Caco-2 (cell line): Measurements from ENCODE around the gene ARHGAP27. TPM values are rescaled to one million over a fixed set of nuclear protein-coding genes. Genes with fewer than 3 reads are reported as not detected.

ENCODE experiments used
- BruUV-seq: library from RNA; stranded (reverse); fragments of 400-500 nt; replicated peaks from 2 replicates; lab custom pipeline; 2021; lab: Mats Ljungman, UMichigan
- CTCF ChIA-PET: fragments of 300-600 bp; sonication (Branson Sonifier 250); formaldehyde crosslinking; loops from one replicate; lab custom pipeline; 2022; ENCODE audit warnings: antibody characterized with exemption; lab: Charles Lee
- POLR2A ChIA-PET: fragments of 300-600 bp; sonication (Branson Sonifier 250); formaldehyde crosslinking; loops from one replicate; lab custom pipeline; 2022; ENCODE audit warnings: antibody characterized with exemption; lab: Charles Lee
- DNase-seq, 2 experiments: peaks; one replicate each; pipeline versions ENCODE4 v3.0.0 to v3.0.0-alpha.2; 2020 to 2022
- H3K27me3 ChIP-seq: replicated peaks from 2 replicates; pipeline ENCODE4 v1.6.0; 2011; ENCODE audit warnings: low read length; ENCODE audit not compliant: control insufficient read depth, insufficient read depth
- H3K36me3 ChIP-seq: 2 replicates; pipeline ENCODE4 v1.5.1; 2011; ENCODE audit warnings: low read length; ENCODE audit not compliant: control insufficient read depth, insufficient read depth
- H3K4me1 ChIP-seq: fragments of 250-450 bp; sonication (Bioruptor Pico); 2 replicates; pipeline ENCODE4 v1.5.1; 2020; ENCODE audit warnings: mild to moderate bottlenecking
- H3K4me3 ChIP-seq: 2 replicates; pipeline ENCODE4 v1.5.1; 2011; ENCODE audit warnings: low read depth, mild to moderate bottlenecking, control low read depth, low read length
- H3K9me3 ChIP-seq: fragments of 250-450 bp; sonication (Bioruptor Pico); 2 replicates; pipeline ENCODE4 v1.5.1; 2020; ENCODE audit warnings: mild to moderate bottlenecking, moderate library complexity
- H3K27ac Mint-ChIP-seq: one replicate; pipeline ENCODE4 v1.8.0; 2022; ENCODE audit warnings: mixed read lengths; ENCODE audit not compliant: unreplicated experiment
- H3K27me3 Mint-ChIP-seq: one replicate; pipeline ENCODE4 v1.8.0; 2022; ENCODE audit warnings: mixed read lengths; ENCODE audit not compliant: insufficient read depth, unreplicated experiment
- H3K36me3 Mint-ChIP-seq: one replicate; pipeline ENCODE4 v1.8.0; 2022; ENCODE audit warnings: mild to moderate bottlenecking, mixed read lengths; ENCODE audit not compliant: insufficient read depth, unreplicated experiment
- H3K4me1 Mint-ChIP-seq: one replicate; pipeline ENCODE4 v1.8.0; 2022; ENCODE audit warnings: low read depth, mixed read lengths; ENCODE audit not compliant: unreplicated experiment
- H3K4me3 Mint-ChIP-seq: one replicate; pipeline ENCODE4 v1.8.0; 2022; ENCODE audit warnings: mild to moderate bottlenecking, moderate library complexity, mixed read lengths; ENCODE audit not compliant: unreplicated experiment
- H3K9me3 Mint-ChIP-seq: one replicate; pipeline ENCODE4 v1.8.0; 2022; ENCODE audit warnings: mixed read lengths; ENCODE audit not compliant: unreplicated experiment
- CTCF ChIP-seq, 2 experiments: fragments of 200-600 bp in 1 of 2; IDR thresholded peaks; 1 replicate in 1 of 2; 2 replicates in 1 of 2; pipeline versions ENCODE4 v1.5.1 to v1.8.0; 2011 to 2022; ENCODE audit warnings: antibody characterized with exemption in 1 of 2, control low read depth in 1 of 2, inconsistent platforms in 1 of 2, low read depth in 1 of 2, low read length in 1 of 2, mild to moderate bottlenecking in 1 of 2, moderate library complexity in 1 of 2; ENCODE audit not compliant: insufficient read depth in 1 of 2, severe bottlenecking in 1 of 2, unreplicated experiment in 1 of 2
- intact Hi-C: fragments of 100-400 bp; cut with micrococcal nuclease; formaldehyde crosslinking; loops from one replicate; pipeline ENCODE4 v1.10.0; 2022; ENCODE audit not compliant: unreplicated experiment
- total RNA-seq: library from RNA; stranded (reverse); gene quantifications from 2 replicates; pipeline ENCODE4 v1.2.3, GENCODE V29; 2022

ARHGAP27 gene
- total RNA-seq, 1 experiment from 2014 or later: 35.9 TPM

DNA sequence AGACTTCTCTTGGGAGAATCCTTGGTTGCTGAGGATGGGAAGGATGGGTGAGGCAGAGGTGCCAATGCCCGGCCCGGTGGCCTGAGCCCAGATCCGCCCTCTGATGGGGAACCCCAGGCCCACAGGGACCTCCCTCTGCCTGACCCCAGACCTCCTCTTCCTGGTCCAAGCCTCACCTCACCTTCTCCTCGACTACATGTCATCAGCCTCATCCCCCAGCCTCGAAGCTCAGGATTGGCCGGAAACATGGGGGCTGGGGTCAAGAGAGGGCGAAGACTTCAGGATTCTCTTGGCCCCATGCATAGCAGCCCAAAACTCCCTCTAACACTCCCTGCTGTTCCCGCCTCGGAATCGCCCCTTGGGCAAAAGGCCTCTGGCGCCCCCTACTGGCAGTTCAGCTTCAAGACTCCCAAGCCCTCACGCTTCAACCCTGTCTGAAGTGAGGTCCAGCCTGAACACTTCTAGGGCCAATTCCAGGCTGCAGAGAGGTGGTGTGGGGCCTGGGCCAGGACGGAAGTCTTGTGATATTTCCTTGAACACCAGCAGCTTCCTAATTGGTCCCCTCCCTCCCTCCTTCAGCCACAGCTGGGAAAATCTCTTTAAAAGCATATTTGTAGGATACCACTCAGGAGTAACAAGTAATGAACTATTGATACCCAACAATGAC lies 47.2 kb downstream of the ARHGAP27 start:
- ChIA-PET POLR2A (interaction anchor here (0.5 kb wide), 1 partner anchor 108 kb away, joined by 5 read pairs; no protein-coding TSS in a partner anchor), CTCF (interaction anchor here (0.9 to 3.2 kb wide), 11 partner anchors 30 to 167 kb away, joined by 3 to 45 read pairs (median 5); partner anchors contain the start of gene MAP3K14)
- H3K27me3 Mint-ChIP-seq: peaks cover 3% of the 10 kb centered on the region
- no TSS peak for BruUV-seq
- H3K4me1 Mint-ChIP-seq: peaks cover 28% of the 10 kb centered on the region
- Histone ChIP-seq H3K9me3 (no peaks in the 10 kb centered on the region), H3K4me3 (no peak overlapping the region), H3K4me1 (peaks cover 8% of the 10 kb centered on the region; the same call in 1 of the 2 replicates), H3K27me3 (no peaks in the 10 kb centered on the region), H3K36me3 (no peaks in the 10 kb centered on the region)
- TF ChIP-seq CTCF (IDR thresholded peaks at IDR 0.05; ENCODE audit: insufficient read depth in 1 of 2, low read depth in 1 of 2, low read length in 1 of 2, severe bottlenecking in 1 of 2, unreplicated experiment in 1 of 2): peak; percentile 97 to 98
- peak; percentile 87 to 94 for DNase-seq
- H3K4me3 Mint-ChIP-seq: no peak overlapping the region
- intact Hi-C loops: loop anchor here (1.0 to 2.0 kb wide), 5 partner anchors 79 to 166 kb away; no protein-coding TSS in a partner anchor
- H3K9me3 Mint-ChIP-seq: no peaks in the 10 kb centered on the region
- no peaks in the 10 kb centered on the region for H3K36me3 Mint-ChIP-seq
- H3K27ac Mint-ChIP-seq: peak overlapping the region; percentile 6

GRCh38 chr17:45384789-45385262 lies 47.8 kb downstream of the ARHGAP27 start:
- intact Hi-C loops: loop anchor here (1.0 to 2.0 kb wide), 5 partner anchors 79 to 166 kb away; no protein-coding TSS in a partner anchor
- H3K27me3 ChIP-seq: no peaks in the 10 kb centered on the region
- Mint-ChIP-seq H3K27me3 (peaks cover 3% of the 10 kb centered on the region), H3K36me3 (no peaks in the 10 kb centered on the region), H3K27ac (no peak overlapping the region), H3K9me3 (no peaks in the 10 kb centered on the region), H3K4me3 (no peak overlapping the region), H3K4me1 (peaks cover 28% of the 10 kb centered on the region)
- H3K4me1 ChIP-seq: peaks cover 8% of the 10 kb centered on the region; the same call in 1 of the 2 replicates
- no peak overlapping the region for H3K4me3 ChIP-seq
- DNase-seq: no peak
- CTCF ChIA-PET: interaction anchor here (0.6 to 3.2 kb wide), 12 partner anchors 30 to 251 kb away, joined by 3 to 45 read pairs (median 4); partner anchors contain the start of gene MAP3K14
- no peaks in the 10 kb centered on the region for H3K36me3 ChIP-seq
- no peaks in the 10 kb centered on the region for H3K9me3 ChIP-seq
- BruUV-seq: no TSS peak
- POLR2A ChIA-PET: no interaction called here
- TF ChIP-seq CTCF (IDR thresholded peaks at IDR 0.05; ENCODE audit: insufficient read depth in 1 of 2, low read depth in 1 of 2, low read length in 1 of 2, severe bottlenecking in 1 of 2, unreplicated experiment in 1 of 2): no peak

DNA sequence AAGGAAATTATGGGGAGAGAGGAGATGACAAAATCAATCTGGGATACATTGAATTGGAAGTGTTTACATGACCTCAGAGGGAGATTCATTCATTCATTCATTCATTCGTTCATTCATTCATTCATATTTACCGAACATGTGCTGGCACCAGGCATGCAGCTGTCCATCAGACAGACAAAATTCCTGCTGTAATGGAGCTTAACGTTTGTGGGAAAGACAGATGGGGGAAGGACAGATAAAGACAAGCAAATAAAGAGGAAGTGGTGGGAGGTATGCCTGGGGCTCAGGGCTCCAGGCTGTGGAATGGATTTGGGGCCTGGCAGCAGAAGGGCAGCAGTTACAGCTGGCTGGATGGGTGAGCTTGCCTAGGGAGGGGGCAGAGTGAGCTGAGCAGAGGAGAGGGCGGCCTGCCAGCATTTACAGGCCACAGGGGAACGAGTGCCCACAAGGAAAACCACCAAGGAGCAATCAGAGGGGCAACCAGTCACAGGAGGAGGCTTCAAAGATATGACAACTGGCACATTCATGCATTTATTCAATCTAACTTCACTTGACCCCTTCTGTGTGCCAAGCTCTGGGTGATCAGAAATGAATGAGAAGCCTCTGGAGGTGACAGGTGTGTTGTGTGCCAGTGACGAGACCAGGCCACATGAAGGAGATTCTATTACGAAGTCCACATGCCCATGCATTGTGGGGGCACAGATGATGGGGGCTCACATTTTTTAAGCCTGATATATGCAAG lies 48.5 kb downstream of the ARHGAP27 start:
- H3K9me3 Mint-ChIP-seq: no peaks in the 10 kb centered on the region
- no peak overlapping the region for H3K4me3 Mint-ChIP-seq
- no peaks in the 10 kb centered on the region for H3K36me3 ChIP-seq
- no peaks in the 10 kb centered on the region for H3K36me3 Mint-ChIP-seq
- DNase-seq: no peak
- TF ChIP-seq CTCF (IDR thresholded peaks at IDR 0.05; ENCODE audit: insufficient read depth in 1 of 2, low read depth in 1 of 2, low read length in 1 of 2, severe bottlenecking in 1 of 2, unreplicated experiment in 1 of 2): no peak
- BruUV-seq: no TSS peak
- H3K4me1 Mint-ChIP-seq: peaks cover 28% of the 10 kb centered on the region
- H3K27me3 ChIP-seq: no peaks in the 10 kb centered on the region
- POLR2A ChIA-PET: no interaction called here
- H3K4me1 ChIP-seq: peaks cover 8% of the 10 kb centered on the region; the same call in 1 of the 2 replicates
- no peak overlapping the region for H3K27ac Mint-ChIP-seq
- H3K27me3 Mint-ChIP-seq: peaks cover 3% of the 10 kb centered on the region
- CTCF ChIA-PET: interaction anchor here (0.6 to 3.2 kb wide), 10 partner anchors 15 to 251 kb away, joined by 3 to 45 read pairs (median 4); partner anchors contain the start of gene MAP3K14
- intact Hi-C loops: loop anchor here (2.0 kb wide), 1 partner anchor 149 kb away; no protein-coding TSS in a partner anchor
- H3K4me3 ChIP-seq: no peak overlapping the region
- no peaks in the 10 kb centered on the region for H3K9me3 ChIP-seq
